Mucosa of stomach (tissue), 1 donor: Measurements from ENCODE around the gene CNNM2.
"Not testable (repeated sequence)": the region's sequence is repeated elsewhere in the genome, so short reads cannot be mapped to it uniquely, and the experiment has no call there.

ENCODE experiments used
- H3K27me3 ChIP-seq: one replicate; pipeline ENCODE4 v1.7.0; 2013; ENCODE audit warnings: mild to moderate bottlenecking, low read length; ENCODE audit not compliant: control insufficient read depth, insufficient read depth
- H3K36me3 ChIP-seq: one replicate; pipeline ENCODE4 v1.7.0; 2013; ENCODE audit warnings: low read length; ENCODE audit not compliant: control insufficient read depth, insufficient read depth
- H3K4me1 ChIP-seq: one replicate; pipeline ENCODE4 v1.7.0; 2013; ENCODE audit warnings: mild to moderate bottlenecking, low read length; ENCODE audit not compliant: control insufficient read depth, insufficient read depth
- H3K4me3 ChIP-seq: one replicate; pipeline ENCODE4 v1.7.0; 2013; ENCODE audit warnings: low read length
- H3K9ac ChIP-seq: one replicate; pipeline ENCODE4 v1.7.0; 2013; ENCODE audit warnings: mild to moderate bottlenecking, low read length, moderate library complexity
- H3K9me3 ChIP-seq: one replicate; pipeline ENCODE4 v1.7.0; 2013; ENCODE audit warnings: mild to moderate bottlenecking, low read length, moderate library complexity; ENCODE audit not compliant: control insufficient read depth
- donor health status: Pancreatic carcinoma.

Gene CNNM2

DNA sequence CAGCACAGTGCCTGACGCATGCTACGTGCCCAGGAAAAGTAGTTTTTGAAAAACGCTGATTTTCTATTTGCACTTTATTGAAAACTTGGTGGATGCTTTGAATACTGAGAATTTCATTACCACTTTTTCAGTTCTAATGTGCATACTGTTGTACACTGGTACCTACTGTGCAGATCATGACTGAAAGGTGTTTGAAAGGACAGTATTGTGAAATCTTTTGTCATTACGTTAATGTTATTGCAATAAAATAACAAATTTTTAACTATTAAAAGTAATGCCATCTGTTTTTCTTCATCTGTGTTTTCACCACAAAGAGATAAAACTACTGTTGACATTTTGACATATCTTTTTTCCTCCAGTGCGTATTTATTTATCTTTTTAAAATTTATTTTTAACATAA, 42.1 kb downstream of the CNNM2 start:
- no peaks in the 10 kb centered on the region for H3K27me3 ChIP-seq
- no peaks in the 10 kb centered on the region for H3K36me3 ChIP-seq
- no peak overlapping the region for H3K9ac ChIP-seq
- no peak overlapping the region for H3K4me3 ChIP-seq
- H3K4me1 ChIP-seq: no peaks in the 10 kb centered on the region
- no peaks in the 10 kb centered on the region for H3K9me3 ChIP-seq

DNA sequence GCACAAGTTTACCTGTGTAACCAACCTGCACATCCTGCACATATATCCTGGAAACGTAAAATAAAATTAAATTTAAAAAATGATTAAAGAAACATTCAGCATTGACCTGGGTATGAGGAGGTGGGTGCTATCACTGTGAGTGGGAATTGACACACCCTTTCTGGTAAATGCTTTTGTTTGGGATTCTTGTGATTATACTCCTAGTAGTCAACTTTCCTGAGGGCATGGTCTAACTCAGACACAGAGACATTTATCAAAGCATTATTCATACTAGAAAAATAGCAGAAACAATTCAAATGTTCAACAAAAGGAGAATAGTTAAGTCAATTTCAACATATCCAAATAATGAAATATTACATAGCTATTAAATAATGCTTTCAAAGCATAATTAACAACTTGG, 44.2 kb downstream of the CNNM2 start:
- H3K9ac ChIP-seq: no peak overlapping the region
- no peak overlapping the region for H3K4me3 ChIP-seq
- H3K36me3 ChIP-seq: no peaks in the 10 kb centered on the region
- no peaks in the 10 kb centered on the region for H3K9me3 ChIP-seq
- H3K4me1 ChIP-seq: no peaks in the 10 kb centered on the region
- no peaks in the 10 kb centered on the region for H3K27me3 ChIP-seq

GRCh38 chr10:102962951-102963755, 45.1 kb downstream of the CNNM2 start:
- no peaks in the 10 kb centered on the region for H3K4me1 ChIP-seq

GRCh38 chr10:102963756-102964025, 45.6 kb downstream of the CNNM2 start:
- no peak overlapping the region for H3K4me3 ChIP-seq
- H3K9ac ChIP-seq: no peak overlapping the region
- H3K9me3 ChIP-seq: no peaks in the 10 kb centered on the region
- H3K4me1 ChIP-seq: no peaks in the 10 kb centered on the region
- H3K27me3 ChIP-seq: no peaks in the 10 kb centered on the region
- no peaks in the 10 kb centered on the region for H3K36me3 ChIP-seq

More at GRCh38 chr10:102962951-102963755, 45.1 kb downstream of the CNNM2 start:
- Histone ChIP-seq H3K27me3 (no peaks in the 10 kb centered on the region), H3K9me3 (no peaks in the 10 kb centered on the region), H3K36me3 (no peaks in the 10 kb centered on the region), H3K9ac (no peak overlapping the region), H3K4me3 (no peak overlapping the region)

DNA sequence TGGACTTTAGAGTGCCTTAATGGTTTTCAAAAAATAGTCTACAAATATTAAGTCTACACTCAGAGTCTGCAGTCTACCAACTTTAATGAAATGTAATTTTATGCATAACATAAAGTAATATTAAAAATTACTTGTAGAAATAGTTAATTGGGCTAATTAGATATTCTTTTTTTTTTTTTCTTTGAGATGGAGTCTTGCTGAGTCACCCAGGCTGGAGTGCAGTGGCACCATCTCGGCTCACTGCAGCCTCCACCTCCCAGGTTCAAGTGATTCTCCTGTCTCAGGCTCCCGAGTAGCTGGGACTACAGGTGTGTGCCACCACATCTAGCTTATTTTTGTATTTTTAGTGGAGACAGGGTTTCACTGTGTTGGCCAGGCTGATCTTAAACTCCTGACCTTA, 46.0 kb downstream of the CNNM2 start:
- not testable (repeated sequence) for H3K4me3 ChIP-seq, H3K9me3 ChIP-seq, H3K9ac ChIP-seq, H3K4me1 ChIP-seq, H3K27me3 ChIP-seq, H3K36me3 ChIP-seq

GRCh38 chr10:102964713-102965112, 46.6 kb downstream of the CNNM2 start:
- Histone ChIP-seq H3K9me3 (no peaks in the 10 kb centered on the region), H3K36me3 (no peaks in the 10 kb centered on the region), H3K27me3 (no peaks in the 10 kb centered on the region), H3K9ac (no peak overlapping the region), H3K4me3 (no peak overlapping the region), H3K4me1 (no peaks in the 10 kb centered on the region)

DNA sequence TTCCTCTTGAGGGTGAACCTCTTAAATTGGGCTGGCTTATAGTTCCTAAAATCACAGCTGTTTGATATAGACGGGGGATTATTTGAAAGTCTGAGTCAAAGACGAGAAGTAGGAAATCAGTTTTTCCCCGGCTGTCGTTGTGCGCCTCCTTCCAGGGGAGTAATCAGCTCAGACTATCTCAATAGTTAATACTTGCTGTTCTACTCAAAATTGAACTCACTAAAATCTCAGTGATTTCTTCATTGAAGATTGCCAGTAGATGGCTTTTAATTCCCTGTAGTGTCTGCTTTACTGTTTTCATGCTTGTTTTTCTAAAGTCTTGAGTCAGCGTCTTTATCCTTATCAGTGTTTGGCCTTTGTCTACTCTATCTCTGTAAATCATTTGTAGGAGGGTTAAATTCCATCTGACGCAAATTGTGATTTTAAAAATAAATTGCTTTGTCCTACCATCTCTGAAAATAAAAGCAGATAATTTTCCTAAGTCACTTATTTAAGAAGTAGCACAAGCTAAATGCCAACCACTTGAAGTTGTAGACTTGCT, 47.3 kb downstream of the CNNM2 start:
- no peaks in the 10 kb centered on the region for H3K36me3 ChIP-seq
- no peak overlapping the region for H3K9ac ChIP-seq
- no peaks in the 10 kb centered on the region for H3K9me3 ChIP-seq
- no peak overlapping the region for H3K4me3 ChIP-seq
- no peaks in the 10 kb centered on the region for H3K4me1 ChIP-seq
- no peaks in the 10 kb centered on the region for H3K27me3 ChIP-seq

DNA sequence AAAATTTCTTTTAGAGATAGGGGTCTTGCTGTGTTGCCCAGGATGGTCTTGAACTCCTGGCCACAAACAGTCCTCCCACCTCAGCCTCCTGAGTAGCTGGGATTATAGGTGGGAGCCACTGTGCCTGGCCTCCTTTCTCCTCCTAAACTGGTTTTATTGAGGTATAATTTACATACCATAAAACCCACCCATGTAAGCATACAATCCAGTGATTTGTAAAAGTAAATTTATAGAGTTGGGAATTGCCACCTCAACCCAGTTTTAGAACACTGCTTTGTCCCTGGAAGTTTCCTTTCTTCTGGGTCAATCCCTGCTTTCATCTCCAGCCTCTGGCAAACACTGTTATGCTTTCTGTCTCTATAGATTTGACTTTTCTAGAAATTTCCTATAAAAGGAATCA, 49.0 kb downstream of the CNNM2 start:
- H3K9ac ChIP-seq: no peak overlapping the region
- H3K9me3 ChIP-seq: no peaks in the 10 kb centered on the region
- no peaks in the 10 kb centered on the region for H3K27me3 ChIP-seq
- H3K4me1 ChIP-seq: no peaks in the 10 kb centered on the region
- H3K4me3 ChIP-seq: no peak overlapping the region
- no peaks in the 10 kb centered on the region for H3K36me3 ChIP-seq

GRCh38 chr10:102970562-102971340, 52.7 kb downstream of the CNNM2 start:
- Histone ChIP-seq H3K36me3 (no peaks in the 10 kb centered on the region), H3K4me3 (no peak overlapping the region), H3K27me3 (no peaks in the 10 kb centered on the region), H3K9ac (no peak overlapping the region), H3K4me1 (no peaks in the 10 kb centered on the region), H3K9me3 (no peaks in the 10 kb centered on the region)

GRCh38 chr10:102975483-102976379, 57.6 kb downstream of the CNNM2 start:
- Histone ChIP-seq H3K4me3 (no peak overlapping the region), H3K27me3 (no peaks in the 10 kb centered on the region), H3K4me1 (no peaks in the 10 kb centered on the region), H3K36me3 (no peaks in the 10 kb centered on the region), H3K9me3 (no peaks in the 10 kb centered on the region), H3K9ac (no peak overlapping the region)

DNA sequence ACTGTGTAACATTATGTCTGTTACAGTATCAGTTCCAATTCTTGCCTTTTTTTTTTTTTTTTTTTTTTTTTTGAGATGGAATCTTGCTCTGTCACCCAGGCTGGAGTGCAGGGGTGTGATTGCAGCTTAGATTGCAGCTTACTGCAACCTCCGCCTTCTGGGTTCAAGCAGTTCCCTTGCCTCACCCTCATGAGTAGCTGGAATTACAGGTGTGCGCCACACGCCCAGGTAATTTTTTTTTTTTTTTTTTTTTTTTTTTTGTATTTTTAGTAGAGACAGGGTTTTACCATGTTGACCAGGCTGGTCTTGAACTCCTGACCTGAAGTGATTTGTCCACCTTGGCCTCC, 58.3 kb downstream of the CNNM2 start:
- not testable (repeated sequence) for H3K9ac ChIP-seq, H3K4me1 ChIP-seq, H3K27me3 ChIP-seq, H3K9me3 ChIP-seq, H3K4me3 ChIP-seq, H3K36me3 ChIP-seq

- no peaks in the 10 kb centered on the region for H3K27me3 ChIP-seq
- no peak overlapping the region for H3K9ac ChIP-seq
- no peaks in the 10 kb centered on the region for H3K9me3 ChIP-seq
- H3K4me1 ChIP-seq: no peaks in the 10 kb centered on the region
- no peak overlapping the region for H3K4me3 ChIP-seq
- no peaks in the 10 kb centered on the region for H3K36me3 ChIP-seq
Measured at GRCh38 chr10:102982296-102982695, 64.2 kb downstream of the CNNM2 start.
